ENCODE measurements around the gene TNS1.

The TNS1 gene

GRCh38 chr2:218008060-218009040 lies 5.6 kb upstream of the TNS1 start:
- DNase-seq (ENCODE audit: extremely low read depth, low read depth): no peak
- no peak for TF ChIP-seq CTCF (IDR thresholded peaks at IDR 0.05; ENCODE audit: low read depth, low read length)

- DNase-seq (ENCODE audit: extremely low read depth, low read depth): no peak
- TF ChIP-seq CTCF (IDR thresholded peaks at IDR 0.05; ENCODE audit: low read depth, low read length): no peak
Observed at GRCh38 chr2:218006741-218007140, 3.9 kb upstream of the TNS1 start.

- TF ChIP-seq CTCF (IDR thresholded peaks at IDR 0.05; ENCODE audit: low read depth, low read length): no peak
- no peak for DNase-seq (ENCODE audit: extremely low read depth, low read depth)
Observed at GRCh38 chr2:218005486-218005885, 2.7 kb upstream of the TNS1 start.

GRCh38 chr2:218005028-218005427 lies 2.2 kb upstream of the TNS1 start:
- no peak for TF ChIP-seq CTCF (IDR thresholded peaks at IDR 0.05; ENCODE audit: low read depth, low read length)
- DNase-seq (ENCODE audit: extremely low read depth, low read depth): no peak

GRCh38 chr2:218003981-218004419 lies 1.2 kb upstream of the TNS1 start:
- TF ChIP-seq CTCF (IDR thresholded peaks at IDR 0.05; ENCODE audit: low read depth, low read length): no peak
- peak; percentile 90 for DNase-seq (ENCODE audit: extremely low read depth, low read depth)

- TF ChIP-seq CTCF (IDR thresholded peaks at IDR 0.05; ENCODE audit: low read depth, low read length): no peak
- DNase-seq (ENCODE audit: extremely low read depth, low read depth): peak; percentile 67
Observed at GRCh38 chr2:218003281-218003944, 618 bp upstream of the TNS1 start.
